ENCODE measurements around the gene L3MBTL4. TPM values are rescaled to one million over a fixed set of nuclear protein-coding genes. Genes with fewer than 3 reads are reported as not detected.

L3MBTL4 gene
- total RNA-seq, 1 experiment from 2014 or later = 1.4 TPM

DNA sequence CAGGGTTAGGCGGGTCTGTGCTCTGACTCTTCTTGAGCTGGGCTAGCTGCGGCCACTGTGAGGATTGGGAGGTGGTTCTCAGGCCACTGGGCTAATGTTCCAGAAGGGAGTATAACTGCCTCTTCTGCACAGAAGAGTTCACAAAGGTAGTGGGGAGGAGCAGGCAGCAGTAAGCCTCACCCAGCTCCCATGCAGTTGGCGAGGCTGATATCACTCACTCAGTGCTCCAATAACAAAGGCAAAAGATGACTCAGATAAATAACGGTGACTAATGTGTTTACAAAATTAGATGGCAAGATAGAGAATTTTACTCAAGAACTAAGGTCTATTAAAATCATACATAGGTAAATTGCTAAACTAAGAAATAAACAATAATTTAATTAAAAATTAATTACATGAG, 345.2 kb downstream of the L3MBTL4 start:
- no peak for DNase-seq (ENCODE audit: low spot score)
- Mint-ChIP-seq H3K9me3 (peaks cover 23% of the 10 kb centered on the region), H3K27me3 (ENCODE audit: low read depth) (no peaks in the 10 kb centered on the region), H3K36me3 (no peaks in the 10 kb centered on the region), H3K27ac (no peak overlapping the region), H3K4me3 (no peak overlapping the region), H3K4me1 (no peaks in the 10 kb centered on the region)
- TF ChIP-seq ELF4 (CRISPR knock-in tag; IDR thresholded peaks at IDR 0.05; ENCODE audit: low read depth) = no peak
- no peak for ATAC-seq
- POLR2A ChIA-PET = no interaction called here
- CTCF ChIA-PET = no interaction called here

DNA sequence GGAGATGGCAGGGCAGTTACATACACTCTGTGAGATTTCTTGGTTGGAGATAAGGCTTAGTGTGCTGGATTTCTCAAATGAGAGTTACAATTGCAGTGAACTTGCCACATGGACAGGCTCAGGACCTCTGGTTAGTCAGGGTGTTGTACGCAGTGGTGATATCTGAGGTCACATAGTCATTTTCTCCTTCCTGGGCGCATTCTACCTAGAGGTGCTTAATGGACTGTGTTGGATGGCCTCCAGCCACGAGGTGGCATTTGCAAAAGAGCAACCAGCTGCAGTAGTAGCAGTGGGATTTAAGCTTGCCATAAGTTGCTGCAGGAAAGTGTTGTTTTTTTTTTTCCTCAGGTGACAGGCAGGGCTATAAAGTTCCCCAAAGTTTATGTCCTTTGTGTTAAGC, 345.6 kb downstream of the L3MBTL4 start:
- Mint-ChIP-seq H3K27me3 (ENCODE audit: low read depth) (no peaks in the 10 kb centered on the region), H3K4me3 (no peak overlapping the region), H3K36me3 (no peaks in the 10 kb centered on the region), H3K27ac (no peak overlapping the region), H3K4me1 (no peaks in the 10 kb centered on the region), H3K9me3 (peaks cover 27% of the 10 kb centered on the region)
- ATAC-seq (no peak), DNase-seq (ENCODE audit: low spot score) (no peak)
- ChIA-PET POLR2A (no interaction called here), CTCF (no interaction called here)
- TF ChIP-seq GRHL2 (CRISPR knock-in tag; IDR thresholded peaks at IDR 0.05; ENCODE audit: insufficient replicate concordance, severe bottlenecking) (no peak), RORB (CRISPR knock-in tag; IDR thresholded peaks at IDR 0.05) (no peak), FOXP1 (CRISPR knock-in tag; IDR thresholded peaks at IDR 0.05; ENCODE audit: borderline replicate concordance) (no peak), KAT7 (CRISPR knock-in tag; IDR thresholded peaks at IDR 0.05; ENCODE audit: borderline replicate concordance) (no peak), TCF7 (CRISPR knock-in tag; IDR thresholded peaks at IDR 0.05; ENCODE audit: low read depth) (no peak), GABPB1 (CRISPR knock-in tag; IDR thresholded peaks at IDR 0.05) (no peak), SMAD4 (CRISPR knock-in tag; IDR thresholded peaks at IDR 0.05) (no peak), CREB1 (CRISPR knock-in tag; IDR thresholded peaks at IDR 0.05) (no peak), ZBTB21 (CRISPR knock-in tag; IDR thresholded peaks at IDR 0.05; ENCODE audit: borderline replicate concordance) (no peak), ZNF232 (CRISPR knock-in tag; IDR thresholded peaks at IDR 0.05) (no peak), ZNF121 (CRISPR knock-in tag; IDR thresholded peaks at IDR 0.05) (no peak), IRF2 (CRISPR knock-in tag; IDR thresholded peaks at IDR 0.05; ENCODE audit: borderline replicate concordance, low read depth) (no peak), NR3C1 (CRISPR knock-in tag; conservative IDR thresholded peaks at IDR 0.05; ENCODE audit: low read depth) (no peak), ZNF423 (CRISPR knock-in tag; IDR thresholded peaks at IDR 0.05) (no peak)
- TF ChIP-seq, protein P1, sequence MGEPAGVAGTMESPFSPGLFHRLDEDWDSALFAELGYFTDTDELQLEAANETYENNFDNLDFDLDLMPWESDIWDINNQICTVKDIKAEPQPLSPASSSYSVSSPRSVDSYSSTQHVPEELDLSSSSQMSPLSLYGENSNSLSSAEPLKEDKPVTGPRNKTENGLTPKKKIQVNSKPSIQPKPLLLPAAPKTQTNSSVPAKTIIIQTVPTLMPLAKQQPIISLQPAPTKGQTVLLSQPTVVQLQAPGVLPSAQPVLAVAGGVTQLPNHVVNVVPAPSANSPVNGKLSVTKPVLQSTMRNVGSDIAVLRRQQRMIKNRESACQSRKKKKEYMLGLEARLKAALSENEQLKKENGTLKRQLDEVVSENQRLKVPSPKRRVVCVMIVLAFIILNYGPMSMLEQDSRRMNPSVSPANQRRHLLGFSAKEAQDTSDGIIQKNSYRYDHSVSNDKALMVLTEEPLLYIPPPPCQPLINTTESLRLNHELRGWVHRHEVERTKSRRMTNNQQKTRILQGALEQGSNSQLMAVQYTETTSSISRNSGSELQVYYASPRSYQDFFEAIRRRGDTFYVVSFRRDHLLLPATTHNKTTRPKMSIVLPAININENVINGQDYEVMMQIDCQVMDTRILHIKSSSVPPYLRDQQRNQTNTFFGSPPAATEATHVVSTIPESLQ (CRISPR knock-in tag; IDR thresholded peaks at IDR 0.05) = no peak
- TF ChIP-seq, protein P2, sequence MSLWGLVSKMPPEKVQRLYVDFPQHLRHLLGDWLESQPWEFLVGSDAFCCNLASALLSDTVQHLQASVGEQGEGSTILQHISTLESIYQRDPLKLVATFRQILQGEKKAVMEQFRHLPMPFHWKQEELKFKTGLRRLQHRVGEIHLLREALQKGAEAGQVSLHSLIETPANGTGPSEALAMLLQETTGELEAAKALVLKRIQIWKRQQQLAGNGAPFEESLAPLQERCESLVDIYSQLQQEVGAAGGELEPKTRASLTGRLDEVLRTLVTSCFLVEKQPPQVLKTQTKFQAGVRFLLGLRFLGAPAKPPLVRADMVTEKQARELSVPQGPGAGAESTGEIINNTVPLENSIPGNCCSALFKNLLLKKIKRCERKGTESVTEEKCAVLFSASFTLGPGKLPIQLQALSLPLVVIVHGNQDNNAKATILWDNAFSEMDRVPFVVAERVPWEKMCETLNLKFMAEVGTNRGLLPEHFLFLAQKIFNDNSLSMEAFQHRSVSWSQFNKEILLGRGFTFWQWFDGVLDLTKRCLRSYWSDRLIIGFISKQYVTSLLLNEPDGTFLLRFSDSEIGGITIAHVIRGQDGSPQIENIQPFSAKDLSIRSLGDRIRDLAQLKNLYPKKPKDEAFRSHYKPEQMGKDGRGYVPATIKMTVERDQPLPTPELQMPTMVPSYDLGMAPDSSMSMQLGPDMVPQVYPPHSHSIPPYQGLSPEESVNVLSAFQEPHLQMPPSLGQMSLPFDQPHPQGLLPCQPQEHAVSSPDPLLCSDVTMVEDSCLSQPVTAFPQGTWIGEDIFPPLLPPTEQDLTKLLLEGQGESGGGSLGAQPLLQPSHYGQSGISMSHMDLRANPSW (CRISPR knock-in tag; conservative IDR thresholded peaks at IDR 0.05; ENCODE audit: low read depth) = no peak

GRCh38 chr18:6060149-6060548, 354.6 kb downstream of the L3MBTL4 start:
- H3K4me3 Mint-ChIP-seq = no peak overlapping the region
- CTCF ChIA-PET = interaction anchor here (0.6 to 1.8 kb wide), 2 partner anchors 15 to 525 kb away, joined by 3 to 4 read pairs; no protein-coding TSS in a partner anchor

More at GRCh38 chr18:6060149-6060548, 354.6 kb downstream of the L3MBTL4 start:
- Mint-ChIP-seq H3K27me3 (ENCODE audit: low read depth) (no peaks in the 10 kb centered on the region), H3K9me3 (peaks cover 26% of the 10 kb centered on the region), H3K36me3 (no peaks in the 10 kb centered on the region), H3K4me1 (peaks cover 25% of the 10 kb centered on the region), H3K27ac (no peak overlapping the region)
- ATAC-seq (no peak), DNase-seq (ENCODE audit: low spot score) (no peak)
- POLR2A ChIA-PET = no interaction called here
- no peak for TF ChIP-seq MXD4 (CRISPR knock-in tag; IDR thresholded peaks at IDR 0.05; ENCODE audit: borderline replicate concordance)

Measured in WTC11 (cell line).